Measurements from ENCODE around the gene NUP85. TPM values are rescaled to one million over a fixed set of nuclear protein-coding genes. Genes with fewer than 3 reads are reported as not detected.
A peak's percentile ranks its signal among the peaks of the same experiment; 100 is the strongest.

Gene NUP85
- total RNA-seq, 2 experiments from 2014 or later, result 129 to 219 TPM

DNA sequence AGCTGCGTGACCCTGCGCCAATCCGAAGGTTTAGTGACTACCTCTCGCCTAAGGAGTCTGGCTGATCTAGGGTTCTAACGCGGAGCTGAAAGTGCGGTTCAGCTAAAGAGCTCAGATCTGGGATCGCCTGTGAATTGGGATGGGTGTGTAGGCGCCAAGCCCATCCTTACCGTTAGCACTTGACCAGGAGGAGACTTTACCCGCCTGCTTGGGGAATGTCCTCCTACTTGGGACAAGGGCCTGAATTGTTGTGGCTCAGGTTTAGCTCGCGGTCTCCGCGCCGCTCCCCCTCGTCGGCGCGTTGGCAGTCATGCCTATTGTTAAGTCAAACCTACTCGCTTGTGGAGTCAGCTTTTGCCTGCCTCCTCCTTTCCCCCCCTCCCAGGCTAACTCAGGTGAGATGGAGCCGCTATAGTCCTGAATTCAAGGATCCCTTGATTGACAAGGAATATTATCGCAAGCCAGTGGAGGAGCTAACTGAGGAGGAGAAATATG is 56.7 kb downstream of the NUP85 start:
- TF ChIP-seq EZH2phosphoT487 (IDR thresholded peaks at IDR 0.05; ENCODE audit: borderline replicate concordance, low read depth, low read length), result no peak
- TF ChIP-seq, protein P1, sequence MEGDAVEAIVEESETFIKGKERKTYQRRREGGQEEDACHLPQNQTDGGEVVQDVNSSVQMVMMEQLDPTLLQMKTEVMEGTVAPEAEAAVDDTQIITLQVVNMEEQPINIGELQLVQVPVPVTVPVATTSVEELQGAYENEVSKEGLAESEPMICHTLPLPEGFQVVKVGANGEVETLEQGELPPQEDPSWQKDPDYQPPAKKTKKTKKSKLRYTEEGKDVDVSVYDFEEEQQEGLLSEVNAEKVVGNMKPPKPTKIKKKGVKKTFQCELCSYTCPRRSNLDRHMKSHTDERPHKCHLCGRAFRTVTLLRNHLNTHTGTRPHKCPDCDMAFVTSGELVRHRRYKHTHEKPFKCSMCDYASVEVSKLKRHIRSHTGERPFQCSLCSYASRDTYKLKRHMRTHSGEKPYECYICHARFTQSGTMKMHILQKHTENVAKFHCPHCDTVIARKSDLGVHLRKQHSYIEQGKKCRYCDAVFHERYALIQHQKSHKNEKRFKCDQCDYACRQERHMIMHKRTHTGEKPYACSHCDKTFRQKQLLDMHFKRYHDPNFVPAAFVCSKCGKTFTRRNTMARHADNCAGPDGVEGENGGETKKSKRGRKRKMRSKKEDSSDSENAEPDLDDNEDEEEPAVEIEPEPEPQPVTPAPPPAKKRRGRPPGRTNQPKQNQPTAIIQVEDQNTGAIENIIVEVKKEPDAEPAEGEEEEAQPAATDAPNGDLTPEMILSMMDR (conservative IDR thresholded peaks at IDR 0.05; ENCODE audit: low read length), result no peak
- H2AFZ ChIP-seq (ENCODE audit: low read length), result peak overlapping the region; percentile 62
- peak overlapping the region; percentile 79 for H3K4me3 ChIP-seq (ENCODE audit: low read depth, low read length, poor library complexity, severe bottlenecking)
- peaks cover 51% of the 10 kb centered on the region for H3K36me3 ChIP-seq (ENCODE audit: insufficient read depth, low read length)
- peaks cover 57% of the 10 kb centered on the region for H3K79me2 ChIP-seq (ENCODE audit: insufficient read depth, low read depth, low read length)
- H3K4me2 ChIP-seq (ENCODE audit: low read length), result peak overlapping the region; percentile 92
- ChIA-PET POLR2A (interaction anchor here (0.7 to 4.6 kb wide), 21 partner anchors 8 to 259 kb away, joined by 3 to 59 read pairs (median 5); partner anchors contain the start of genes GRB2, MIF4GD, SLC25A19 and TMEM94), CTCF (ENCODE audit: unreplicated experiment) (interaction anchor here (1.0 to 3.5 kb wide), 4 partner anchors 8 to 27 kb away, joined by 3 to 31 read pairs (median 4); partner anchors contain the start of genes MIF4GD and SLC25A19)
- H3K4me1 ChIP-seq (ENCODE audit: insufficient read depth, low read length, poor library complexity, severe bottlenecking), result peaks cover 26% of the 10 kb centered on the region
- H3K9me3 ChIP-seq (ENCODE audit: low read length), result no peaks in the 10 kb centered on the region
- BruUV-seq (replicated peaks), result no TSS peak
- no peaks in the 10 kb centered on the region for H3K9me2 ChIP-seq (ENCODE audit: insufficient read depth, low read length)
- peaks cover 17% of the 10 kb centered on the region; the same call in 1 of the 2 replicates for H4K20me1 ChIP-seq (ENCODE audit: insufficient read depth, low read length)
- DNase-seq (ENCODE audit: low spot score), result peak; percentile 46
- peak overlapping the region; percentile 68 for H3K27ac ChIP-seq (ENCODE audit: low read depth, low read length, poor library complexity, severe bottlenecking)
- intact Hi-C loops (cut with micrococcal nuclease; ENCODE audit: unreplicated experiment), result no loop called here

DNA sequence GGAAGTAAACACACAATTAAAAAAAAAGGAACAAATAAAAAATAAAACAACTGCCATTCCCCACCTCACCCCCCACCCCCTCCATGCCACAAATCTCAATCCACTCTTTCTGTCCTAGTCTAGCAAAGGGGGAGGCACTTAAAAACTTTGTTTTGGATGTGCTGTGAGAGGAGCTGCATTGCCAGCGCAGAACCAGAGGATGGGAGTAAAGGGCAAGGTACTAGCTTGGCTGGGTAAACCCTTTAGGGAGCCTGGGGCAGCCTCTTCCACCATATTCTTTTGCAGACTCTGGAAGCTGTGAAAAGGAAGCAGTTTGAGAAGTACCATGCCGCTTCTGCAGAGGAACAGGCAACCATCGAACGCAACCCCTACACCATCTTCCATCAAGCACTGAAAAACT is 57.6 kb downstream of the NUP85 start:
- H3K4me2 ChIP-seq (ENCODE audit: low read length), result peak overlapping the region; percentile 92
- no peaks in the 10 kb centered on the region for H3K9me2 ChIP-seq (ENCODE audit: insufficient read depth, low read length)
- H2AFZ ChIP-seq (ENCODE audit: low read length), result no peak overlapping the region
- H3K27ac ChIP-seq (ENCODE audit: low read depth, low read length, poor library complexity, severe bottlenecking), result peak overlapping the region; percentile 68
- no peaks in the 10 kb centered on the region for H3K9me3 ChIP-seq (ENCODE audit: low read length)
- intact Hi-C loops (cut with micrococcal nuclease; ENCODE audit: unreplicated experiment), result no loop called here
- BruUV-seq (replicated peaks), result TSS peak; percentile 78
- DNase-seq (ENCODE audit: low spot score), result no peak
- peak overlapping the region; percentile 79 for H3K4me3 ChIP-seq (ENCODE audit: low read depth, low read length, poor library complexity, severe bottlenecking)
- no peak for TF ChIP-seq EZH2phosphoT487 (IDR thresholded peaks at IDR 0.05; ENCODE audit: borderline replicate concordance, low read depth, low read length)
- TF ChIP-seq, protein P1 (conservative IDR thresholded peaks at IDR 0.05; ENCODE audit: low read length), result peak; percentile 62
- CTCF ChIA-PET (ENCODE audit: unreplicated experiment), result interaction anchor here (0.5 to 3.5 kb wide), 5 partner anchors 7 to 26 kb away, joined by 3 to 31 read pairs (median 3); partner anchors contain the start of genes MIF4GD and SLC25A19
- H3K4me1 ChIP-seq (ENCODE audit: insufficient read depth, low read length, poor library complexity, severe bottlenecking), result peaks cover 29% of the 10 kb centered on the region
- peaks cover 60% of the 10 kb centered on the region for H3K36me3 ChIP-seq (ENCODE audit: insufficient read depth, low read length)
- POLR2A ChIA-PET, result interaction anchor here (0.6 to 4.6 kb wide), 13 partner anchors 8 to 309 kb away, joined by 3 to 59 read pairs (median 6); partner anchors contain the start of genes GRB2, MIF4GD, SLC25A19 and TMEM94
- peaks cover 17% of the 10 kb centered on the region; the same call in 1 of the 2 replicates for H4K20me1 ChIP-seq (ENCODE audit: insufficient read depth, low read length)
- H3K79me2 ChIP-seq (ENCODE audit: insufficient read depth, low read depth, low read length), result peaks cover 56% of the 10 kb centered on the region
